OCI-LY3 (cell line): ENCODE results near the gene NUDT6.

Source experiments
- EZH2phosphoT487 ChIP-seq: fragments of 200-600 bp; shearing (Covaris generic); IDR thresholded peaks from 2 replicates; pipeline ENCODE4 v1.6.1; 2018; ENCODE audit warnings: antibody characterized with exemption, mixed run types, low read depth
- TF ChIP-seq, protein P1 (sequence below): fragments of 200-600, 300-600 bp; sonication (generic); IDR thresholded peaks from 2 replicates; pipeline ENCODE4 v1.5.1; 2014; ENCODE audit warnings: antibody characterized with exemption, low read length, low read depth

GRCh38 chr4:122873146-122873545 lies 49.3 kb downstream of the NUDT6 start:
- TF ChIP-seq, protein P1, sequence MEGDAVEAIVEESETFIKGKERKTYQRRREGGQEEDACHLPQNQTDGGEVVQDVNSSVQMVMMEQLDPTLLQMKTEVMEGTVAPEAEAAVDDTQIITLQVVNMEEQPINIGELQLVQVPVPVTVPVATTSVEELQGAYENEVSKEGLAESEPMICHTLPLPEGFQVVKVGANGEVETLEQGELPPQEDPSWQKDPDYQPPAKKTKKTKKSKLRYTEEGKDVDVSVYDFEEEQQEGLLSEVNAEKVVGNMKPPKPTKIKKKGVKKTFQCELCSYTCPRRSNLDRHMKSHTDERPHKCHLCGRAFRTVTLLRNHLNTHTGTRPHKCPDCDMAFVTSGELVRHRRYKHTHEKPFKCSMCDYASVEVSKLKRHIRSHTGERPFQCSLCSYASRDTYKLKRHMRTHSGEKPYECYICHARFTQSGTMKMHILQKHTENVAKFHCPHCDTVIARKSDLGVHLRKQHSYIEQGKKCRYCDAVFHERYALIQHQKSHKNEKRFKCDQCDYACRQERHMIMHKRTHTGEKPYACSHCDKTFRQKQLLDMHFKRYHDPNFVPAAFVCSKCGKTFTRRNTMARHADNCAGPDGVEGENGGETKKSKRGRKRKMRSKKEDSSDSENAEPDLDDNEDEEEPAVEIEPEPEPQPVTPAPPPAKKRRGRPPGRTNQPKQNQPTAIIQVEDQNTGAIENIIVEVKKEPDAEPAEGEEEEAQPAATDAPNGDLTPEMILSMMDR = no peak
- no peak for TF ChIP-seq EZH2phosphoT487
